Testis (tissue), 2 donors: ENCODE data around the gene RFT1.

Experiments
- CTCF ChIP-seq, 3 experiments: fragments of 450-650 bp in 2 of 3; fragments of 200-600 bp in 1 of 3; sonication (generic) in 1 of 3; IDR thresholded peaks; one replicate each; pipeline ENCODE4 v1.5.1; 2016 to 2019; ENCODE audit warnings: antibody characterized with exemption in 3 of 3, mild to moderate bottlenecking in 2 of 3, moderate library complexity in 1 of 3
- POLR2A ChIP-seq: fragments of 450-650 bp; IDR thresholded peaks from one replicate; pipeline ENCODE4 v1.6.1; 2017; ENCODE audit warnings: antibody characterized with exemption, mild to moderate bottlenecking, moderate library complexity

- TF ChIP-seq CTCF (IDR thresholded peaks at IDR 0.05) (no peak), POLR2A (no peak)
Observed at GRCh38 chr3:53140847-53141845, 10.9 kb upstream of the RFT1 start.
